Activated naive CD4-positive, alpha-beta T cell treated with anti-CD3 and anti-CD28 coated beads, Interleukin-2, amount 50 U/mL, for 24 hours (primary cell): ENCODE results near the gene SFT2D1.
A peak's percentile ranks its signal among the peaks of the same experiment; 100 is the strongest.

Experiments used
- H3K27ac Mint-ChIP-seq: one replicate; pipeline ENCODE4 v1.8.0; 2021; ENCODE audit warnings: mild to moderate bottlenecking, mixed read lengths
- H3K27me3 Mint-ChIP-seq: one replicate; pipeline ENCODE4 v1.8.0; 2021; ENCODE audit warnings: mixed read lengths
- H3K36me3 Mint-ChIP-seq: one replicate; pipeline ENCODE4 v1.8.0; 2021; ENCODE audit warnings: mixed read lengths
- H3K4me1 Mint-ChIP-seq: one replicate; pipeline ENCODE4 v1.8.0; 2021; ENCODE audit warnings: mixed read lengths
- H3K4me3 Mint-ChIP-seq: one replicate; pipeline ENCODE4 v1.8.0; 2021; ENCODE audit warnings: mild to moderate bottlenecking, mixed read lengths
- H3K9me3 Mint-ChIP-seq: one replicate; pipeline ENCODE4 v1.8.0; 2021; ENCODE audit warnings: mixed read lengths

The SFT2D1 gene

DNA sequence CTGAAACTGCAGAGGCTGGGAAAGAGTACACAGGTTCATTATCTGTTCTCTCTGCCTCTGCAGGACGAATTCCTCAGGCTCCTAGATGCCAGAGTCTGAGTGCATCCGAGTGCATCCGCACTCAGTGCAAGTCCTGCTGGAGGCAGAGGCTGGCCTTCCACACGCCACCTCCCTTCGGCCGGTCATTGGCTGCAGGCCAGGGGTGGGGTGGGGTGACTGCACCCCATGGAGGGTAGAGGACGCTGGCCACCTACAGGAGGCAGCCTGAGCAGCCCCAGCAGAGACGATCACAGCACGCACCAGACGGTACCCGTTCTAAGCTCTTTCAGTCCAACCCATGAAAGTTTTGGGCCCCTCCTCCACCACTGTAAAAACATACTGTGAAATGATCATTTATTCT lies 11.7 kb downstream of the SFT2D1 start:
- Mint-ChIP-seq H3K36me3 (peaks cover 9% of the 10 kb centered on the region), H3K4me1 (peaks cover 63% of the 10 kb centered on the region), H3K9me3 (no peaks in the 10 kb centered on the region), H3K4me3 (no peak overlapping the region), H3K27ac (no peak overlapping the region), H3K27me3 (no peaks in the 10 kb centered on the region)

DNA sequence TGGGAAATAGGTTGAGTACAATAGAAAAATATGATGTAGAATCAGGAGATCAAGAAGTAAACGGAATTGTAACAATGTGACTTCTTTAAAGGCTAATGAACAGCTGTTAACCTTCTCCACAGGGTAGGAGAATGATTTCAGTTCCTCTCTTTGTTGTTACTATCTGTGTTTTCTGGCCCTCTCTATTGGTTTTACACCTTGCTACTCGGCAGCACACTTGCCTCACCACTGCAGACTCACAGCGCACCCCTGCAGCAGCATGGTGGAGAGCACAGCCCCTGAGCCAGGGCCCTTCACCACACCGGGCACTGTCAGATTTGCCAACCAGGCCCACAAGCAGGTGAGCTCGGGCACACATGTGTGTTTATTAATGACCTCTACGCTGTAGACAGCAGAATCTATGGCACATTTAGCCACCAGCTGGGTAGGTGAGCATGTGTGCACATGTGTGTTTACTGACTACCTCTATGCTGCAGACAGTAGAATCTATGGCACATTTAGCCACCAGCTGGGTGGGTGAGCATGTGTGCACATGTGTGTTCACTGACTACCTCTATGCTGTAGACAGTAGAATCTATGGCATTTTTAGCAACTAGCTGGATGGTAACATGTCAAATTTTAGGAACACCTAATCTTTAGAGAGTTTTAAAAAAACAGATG lies 16.8 kb downstream of the SFT2D1 start:
- peaks cover 8% of the 10 kb centered on the region for H3K36me3 Mint-ChIP-seq
- no peaks in the 10 kb centered on the region for H3K9me3 Mint-ChIP-seq
- H3K27me3 Mint-ChIP-seq, result no peaks in the 10 kb centered on the region
- H3K4me3 Mint-ChIP-seq, result no peak overlapping the region
- H3K4me1 Mint-ChIP-seq, result peaks cover 23% of the 10 kb centered on the region
- H3K27ac Mint-ChIP-seq, result no peak overlapping the region

DNA sequence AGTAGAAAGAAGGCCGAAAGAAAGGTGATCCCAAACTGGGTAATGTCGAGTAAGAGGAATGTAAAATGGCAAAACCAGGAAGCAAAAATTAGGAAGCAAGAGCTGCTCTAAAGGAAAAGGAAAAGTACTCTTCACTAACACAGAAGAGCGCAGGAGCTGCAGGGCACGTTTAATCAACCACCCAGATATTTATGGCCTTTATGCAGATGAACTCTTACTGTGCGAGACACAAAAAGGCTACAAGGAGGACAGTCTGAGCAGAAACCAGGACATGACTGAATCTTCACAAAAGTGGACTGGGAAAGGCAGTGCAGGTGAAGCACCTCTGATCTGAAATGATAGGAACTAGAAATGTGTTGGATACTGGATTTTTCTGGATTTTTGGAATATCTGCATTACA lies 18.9 kb downstream of the SFT2D1 start:
- no peak overlapping the region for H3K27ac Mint-ChIP-seq

GRCh38 chr6:166318649-166319600 lies 23.4 kb downstream of the SFT2D1 start:
- H3K4me3 Mint-ChIP-seq, result no peak overlapping the region
- no peaks in the 10 kb centered on the region for H3K27me3 Mint-ChIP-seq
- H3K27ac Mint-ChIP-seq, result peak overlapping the region; percentile 55
- H3K36me3 Mint-ChIP-seq, result peaks cover 2% of the 10 kb centered on the region
- no peaks in the 10 kb centered on the region for H3K9me3 Mint-ChIP-seq
- H3K4me1 Mint-ChIP-seq, result no peaks in the 10 kb centered on the region

More for the DNA sequence above, 18.9 kb downstream of the SFT2D1 start:
- no peaks in the 10 kb centered on the region for H3K27me3 Mint-ChIP-seq
- peaks cover 12% of the 10 kb centered on the region for H3K4me1 Mint-ChIP-seq
- no peak overlapping the region for H3K4me3 Mint-ChIP-seq
- H3K36me3 Mint-ChIP-seq, result peaks cover 5% of the 10 kb centered on the region
- no peaks in the 10 kb centered on the region for H3K9me3 Mint-ChIP-seq

DNA sequence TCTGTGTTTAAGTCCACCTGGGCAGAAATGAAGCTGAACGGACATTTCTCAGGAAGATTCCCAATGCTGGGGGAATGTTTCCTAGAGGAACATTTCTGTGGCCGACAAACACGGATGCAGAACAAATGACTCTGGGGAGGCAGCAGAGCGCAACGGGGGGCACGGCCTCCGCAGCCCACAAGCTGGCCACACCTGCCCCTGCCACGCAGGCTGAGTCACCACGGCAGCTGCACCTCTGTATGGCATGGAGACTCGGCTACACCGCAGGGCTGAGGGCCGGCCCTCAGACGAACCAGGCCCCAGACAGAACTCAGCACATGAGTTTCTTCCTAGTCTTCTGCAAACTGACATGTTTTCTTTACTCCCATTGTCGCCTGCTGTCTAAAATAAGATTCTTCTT lies 24.1 kb downstream of the SFT2D1 start:
- Mint-ChIP-seq H3K36me3 (peaks cover 2% of the 10 kb centered on the region), H3K4me1 (no peaks in the 10 kb centered on the region), H3K4me3 (no peak overlapping the region), H3K27me3 (no peaks in the 10 kb centered on the region), H3K9me3 (no peaks in the 10 kb centered on the region), H3K27ac (no peak overlapping the region)

GRCh38 chr6:166317261-166318212 lies 24.8 kb downstream of the SFT2D1 start:
- Mint-ChIP-seq H3K36me3 (peaks cover 2% of the 10 kb centered on the region), H3K4me3 (no peak overlapping the region), H3K27ac (no peak overlapping the region), H3K9me3 (no peaks in the 10 kb centered on the region), H3K27me3 (no peaks in the 10 kb centered on the region), H3K4me1 (no peaks in the 10 kb centered on the region)

DNA sequence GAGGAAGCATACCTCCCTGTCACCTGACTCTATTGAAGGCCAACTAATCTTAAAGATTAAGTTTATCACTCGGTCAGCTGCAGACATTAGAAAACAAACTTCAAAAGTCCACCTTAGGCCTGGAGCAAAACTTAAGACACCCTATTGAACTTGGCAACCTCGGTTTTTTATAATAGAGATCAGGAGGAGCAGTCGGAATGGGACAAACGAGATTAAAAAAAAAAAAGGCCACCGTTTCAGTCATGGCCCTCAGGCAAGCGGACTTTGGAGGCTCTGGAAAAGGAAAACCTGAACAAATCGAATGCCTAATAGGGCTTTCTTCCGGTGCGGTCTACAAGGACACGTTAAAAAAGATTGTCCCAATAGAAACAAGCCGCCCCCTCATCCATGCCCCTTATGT lies 26.9 kb downstream of the SFT2D1 start:
- Mint-ChIP-seq H3K36me3 (peaks cover 2% of the 10 kb centered on the region), H3K4me3 (no peak overlapping the region), H3K4me1 (no peaks in the 10 kb centered on the region), H3K27me3 (no peaks in the 10 kb centered on the region), H3K27ac (no peak overlapping the region), H3K9me3 (no peaks in the 10 kb centered on the region)

GRCh38 chr6:166314454-166314853 lies 27.9 kb downstream of the SFT2D1 start:
- Mint-ChIP-seq H3K27me3 (no peaks in the 10 kb centered on the region), H3K27ac (no peak overlapping the region), H3K9me3 (no peaks in the 10 kb centered on the region), H3K36me3 (peaks cover 2% of the 10 kb centered on the region), H3K4me3 (no peak overlapping the region), H3K4me1 (no peaks in the 10 kb centered on the region)

GRCh38 chr6:166313255-166314070 lies 28.9 kb downstream of the SFT2D1 start:
- no peak overlapping the region for H3K27ac Mint-ChIP-seq
- no peak overlapping the region for H3K4me3 Mint-ChIP-seq
- H3K4me1 Mint-ChIP-seq, result no peaks in the 10 kb centered on the region
- H3K27me3 Mint-ChIP-seq, result peaks cover 6% of the 10 kb centered on the region
- H3K9me3 Mint-ChIP-seq, result no peaks in the 10 kb centered on the region
- no peaks in the 10 kb centered on the region for H3K36me3 Mint-ChIP-seq

DNA sequence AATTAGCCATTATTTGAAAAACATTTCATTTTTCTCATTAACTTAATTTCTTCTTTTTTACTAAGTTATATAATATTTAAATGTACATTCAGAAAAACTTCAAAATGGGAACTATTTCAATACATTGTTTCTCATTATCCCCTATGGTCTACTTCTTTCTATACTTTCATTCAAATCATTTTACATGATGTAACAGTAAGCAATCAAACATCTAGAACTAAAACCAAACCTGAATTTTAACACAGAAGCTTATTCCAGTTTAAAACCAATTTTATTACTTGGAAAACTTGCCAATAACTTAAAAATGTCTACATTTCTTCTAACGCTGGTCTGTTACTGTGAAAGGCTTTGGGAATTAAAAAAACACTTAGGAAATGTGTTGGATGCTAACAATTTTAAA lies 29.5 kb downstream of the SFT2D1 start:
- no peaks in the 10 kb centered on the region for H3K9me3 Mint-ChIP-seq
- H3K4me3 Mint-ChIP-seq, result no peak overlapping the region
- no peaks in the 10 kb centered on the region for H3K36me3 Mint-ChIP-seq
- no peak overlapping the region for H3K27ac Mint-ChIP-seq
- no peaks in the 10 kb centered on the region for H3K4me1 Mint-ChIP-seq
- peaks cover 6% of the 10 kb centered on the region for H3K27me3 Mint-ChIP-seq

DNA sequence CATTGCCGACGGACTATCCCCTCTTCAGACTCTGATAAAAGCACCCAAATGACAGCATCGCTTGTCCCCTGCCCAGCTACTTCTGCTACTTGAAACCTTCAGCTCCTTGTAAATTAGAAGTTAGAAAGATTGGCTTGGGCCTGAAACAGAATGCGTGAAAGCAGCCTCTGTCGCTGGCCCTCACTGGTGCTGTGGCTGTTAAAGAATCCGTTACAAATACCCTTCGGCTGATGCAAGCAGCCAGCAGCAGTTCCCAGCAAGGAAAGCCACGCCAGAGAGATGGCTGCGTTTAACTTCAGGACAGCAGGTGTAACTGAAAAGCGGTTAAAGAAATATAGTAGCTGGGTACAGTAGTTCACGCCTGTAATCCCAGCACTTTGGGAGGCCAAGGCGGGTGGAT lies 31.7 kb downstream of the SFT2D1 start:
- H3K27me3 Mint-ChIP-seq, result peaks cover 13% of the 10 kb centered on the region
- H3K9me3 Mint-ChIP-seq, result no peaks in the 10 kb centered on the region
- H3K36me3 Mint-ChIP-seq, result no peaks in the 10 kb centered on the region

DNA sequence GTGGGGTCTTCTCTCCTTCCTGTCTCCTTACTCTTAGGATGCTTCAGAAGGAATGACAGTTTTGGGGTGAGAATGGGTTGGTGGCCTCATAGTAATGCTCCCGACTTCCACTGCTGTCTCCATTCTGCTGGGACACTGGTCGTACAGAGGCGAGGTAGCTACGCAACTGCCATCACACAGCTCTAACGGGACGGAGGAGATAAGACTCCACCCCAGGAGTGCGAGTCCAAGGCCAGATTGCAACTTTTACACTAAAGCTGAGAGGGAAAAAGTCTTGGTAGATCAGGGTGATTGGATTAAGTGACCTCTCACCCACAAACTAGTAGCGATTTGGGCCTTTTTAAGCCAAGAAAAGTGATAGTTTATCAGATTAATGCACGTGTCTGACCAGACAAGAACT lies 32.4 kb downstream of the SFT2D1 start:
- no peak overlapping the region for H3K4me3 Mint-ChIP-seq
- H3K27ac Mint-ChIP-seq, result no peak overlapping the region
- H3K9me3 Mint-ChIP-seq, result no peaks in the 10 kb centered on the region
- H3K36me3 Mint-ChIP-seq, result no peaks in the 10 kb centered on the region
- peaks cover 5% of the 10 kb centered on the region for H3K4me1 Mint-ChIP-seq
- peaks cover 18% of the 10 kb centered on the region for H3K27me3 Mint-ChIP-seq

More for the DNA sequence above, 31.7 kb downstream of the SFT2D1 start:
- Mint-ChIP-seq H3K27ac (no peak overlapping the region), H3K4me3 (no peak overlapping the region), H3K4me1 (peaks cover 5% of the 10 kb centered on the region)

DNA sequence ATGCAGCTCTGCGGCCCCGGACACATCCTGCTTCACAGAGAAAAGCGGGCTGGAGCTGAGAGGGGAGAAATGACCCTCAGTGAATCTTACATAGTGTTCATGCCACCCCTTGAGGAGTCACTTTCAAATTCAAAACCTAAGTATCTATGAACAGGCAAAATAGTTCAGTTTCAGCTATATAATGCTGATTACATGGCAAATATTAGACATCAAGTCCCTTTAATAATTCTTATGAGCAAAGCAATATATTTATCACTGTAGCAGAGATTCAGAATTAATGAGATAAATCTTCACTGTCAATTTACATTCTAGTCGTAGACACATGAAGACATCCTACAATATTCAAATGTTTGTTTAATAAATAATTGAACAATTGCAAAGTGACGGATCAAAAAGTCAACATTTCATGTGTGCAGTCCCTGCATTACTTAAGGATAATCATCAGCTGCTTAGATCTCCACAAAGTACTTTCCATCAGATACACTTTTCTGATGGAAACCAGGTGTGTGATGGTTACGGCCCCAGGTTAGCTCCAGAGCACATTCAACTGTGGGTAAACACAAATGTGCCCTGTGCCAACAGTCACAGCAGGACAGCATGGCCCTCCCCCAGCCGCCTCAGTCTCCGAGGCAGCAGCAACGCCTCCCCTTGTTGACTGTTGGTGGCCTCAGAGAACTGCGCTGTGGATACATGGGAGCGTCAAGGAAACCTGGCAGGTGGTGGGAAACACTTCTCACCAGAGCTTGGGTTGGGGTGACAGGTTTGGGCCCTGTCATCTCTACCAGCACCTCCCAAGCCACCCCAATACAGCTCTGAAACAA lies 33.4 kb downstream of the SFT2D1 start:
- H3K4me1 Mint-ChIP-seq, result peaks cover 5% of the 10 kb centered on the region
- H3K9me3 Mint-ChIP-seq, result no peaks in the 10 kb centered on the region
- H3K27ac Mint-ChIP-seq, result no peak overlapping the region
- H3K27me3 Mint-ChIP-seq, result peaks cover 20% of the 10 kb centered on the region
- H3K36me3 Mint-ChIP-seq, result no peaks in the 10 kb centered on the region
- H3K4me3 Mint-ChIP-seq, result peak overlapping the region; percentile 12
